HG02870 (cell line): ENCODE results near the gene APOO.

Experiments used
- ATAC-seq: cut with Tn5 transposase; IDR thresholded peaks from one replicate; pipeline ENCODE4 v1.9.1; 2021; ENCODE audit warnings: mild to moderate bottlenecking, moderate library complexity; ENCODE audit not compliant: unreplicated experiment

Gene APOO

DNA sequence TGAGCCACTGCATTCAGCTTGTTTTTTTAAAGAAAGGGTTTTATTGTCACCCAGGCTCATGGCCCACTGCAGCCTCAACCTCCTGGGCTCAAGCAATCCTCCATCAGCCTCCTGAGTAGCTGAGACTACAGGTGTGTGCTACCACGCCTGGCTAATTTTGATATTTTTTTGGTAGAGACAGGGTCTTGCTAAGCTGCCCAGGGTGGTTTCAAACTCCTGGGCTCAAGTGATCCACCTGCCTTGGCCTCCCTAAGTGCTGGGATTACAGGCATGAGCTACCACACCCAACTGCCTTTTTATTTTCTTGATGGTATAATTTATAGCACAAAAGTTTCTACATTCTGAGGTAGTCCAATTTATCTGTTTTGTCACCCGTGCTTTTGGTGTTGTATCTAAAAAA lies 85.9 kb downstream of the APOO start:
- ATAC-seq: no peak

DNA sequence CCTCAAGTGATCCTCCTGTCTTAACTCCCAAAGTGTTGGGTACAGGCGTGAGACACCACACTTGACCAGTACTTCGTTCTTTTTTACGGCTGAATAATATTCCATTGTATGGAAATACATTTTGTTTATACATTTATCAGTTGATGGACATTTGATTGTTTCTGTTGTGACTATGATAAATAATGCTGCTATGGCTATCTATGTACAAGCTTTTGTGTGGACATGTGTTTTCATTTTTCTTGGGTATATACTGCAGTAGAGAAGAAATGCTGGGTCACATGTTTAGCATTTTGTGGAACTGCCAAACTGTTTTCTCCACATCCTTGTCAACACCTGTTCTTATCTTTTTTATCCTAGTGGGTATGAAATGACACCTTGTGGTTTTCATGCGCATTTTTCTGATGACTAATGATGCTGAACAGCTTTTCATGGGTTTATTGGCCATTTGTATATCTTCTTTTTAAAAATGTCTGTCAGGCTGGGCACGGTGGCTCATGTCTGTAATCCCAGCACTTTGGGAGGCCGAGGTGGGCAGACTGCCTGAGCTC lies 87.4 kb downstream of the APOO start:
- no peak for ATAC-seq

DNA sequence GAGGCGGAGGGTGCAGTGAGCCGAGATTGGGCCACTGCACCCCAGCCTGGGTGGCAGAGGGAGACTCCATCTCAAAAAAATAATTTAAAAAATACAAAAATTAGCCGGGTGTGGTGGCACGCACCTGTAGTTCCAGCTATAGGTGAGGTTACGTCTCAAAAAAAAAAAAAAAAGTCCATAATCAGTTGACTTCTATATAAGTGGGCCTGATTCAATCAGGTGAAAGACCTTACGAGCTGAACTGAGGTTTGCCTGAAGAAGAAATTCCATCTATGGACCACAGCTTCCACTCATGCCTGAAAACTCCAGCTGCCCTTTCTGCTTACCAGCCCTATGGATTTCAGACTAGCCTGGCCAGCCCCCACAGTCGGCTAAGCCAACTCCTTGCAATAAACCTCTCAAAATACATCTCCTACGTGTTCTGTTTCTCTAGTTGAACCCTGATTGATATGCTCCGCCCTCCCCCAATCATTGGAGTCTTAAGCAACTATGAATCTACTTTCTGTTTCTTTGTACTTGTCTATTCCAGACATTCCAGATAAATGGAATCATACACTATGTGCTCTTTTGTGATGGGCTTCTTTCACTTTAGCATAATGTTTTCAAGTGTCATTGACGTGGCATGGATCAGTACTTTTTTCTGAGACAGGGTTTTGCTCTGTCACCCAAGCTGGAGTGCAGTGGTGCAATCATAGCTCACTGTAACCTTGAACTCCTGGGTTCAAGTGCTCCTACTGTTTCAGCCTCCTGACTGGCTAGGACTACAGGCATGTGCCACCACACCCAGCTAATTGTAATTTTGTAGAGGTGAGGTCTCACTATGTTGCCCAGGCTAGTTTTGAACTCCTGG lies 88.1 kb downstream of the APOO start:
- ATAC-seq: no peak

DNA sequence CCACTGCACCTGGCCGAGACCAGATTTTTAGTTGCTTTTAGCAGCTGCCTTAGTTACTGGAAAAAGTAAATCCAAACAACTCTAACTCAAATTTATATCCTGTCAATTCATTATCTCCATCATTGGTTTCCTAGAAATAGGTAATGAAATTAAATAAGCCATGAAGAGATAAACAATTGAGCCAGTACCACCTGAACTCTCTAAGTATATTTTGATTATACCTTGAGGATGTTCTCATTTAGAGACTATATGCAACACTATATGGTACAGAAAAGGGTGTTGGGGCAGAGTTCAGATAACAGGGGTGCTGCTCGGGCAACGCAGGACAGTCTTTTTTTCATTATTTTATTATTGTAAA lies 89.8 kb downstream of the APOO start:
- no peak for ATAC-seq

DNA sequence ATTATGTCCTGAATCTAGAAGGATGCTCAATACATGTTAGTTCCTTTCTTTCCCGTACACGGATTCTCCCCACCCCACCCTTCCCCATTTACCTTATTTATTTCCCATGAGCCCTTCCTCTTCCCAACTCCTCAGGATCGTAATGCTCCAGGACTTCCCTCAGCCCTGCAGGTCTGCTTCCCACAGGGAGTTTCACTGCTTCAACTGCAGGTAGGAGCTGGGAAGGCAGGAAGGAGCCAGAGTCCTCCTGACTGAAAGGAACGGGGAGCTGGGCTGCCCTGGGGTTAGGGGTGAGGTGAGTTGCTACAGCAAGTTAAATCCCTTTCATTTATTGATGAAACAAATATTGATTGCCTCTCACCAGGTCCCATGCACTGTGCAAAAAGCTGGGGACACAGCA lies 91.6 kb downstream of the APOO start:
- ATAC-seq: no peak

DNA sequence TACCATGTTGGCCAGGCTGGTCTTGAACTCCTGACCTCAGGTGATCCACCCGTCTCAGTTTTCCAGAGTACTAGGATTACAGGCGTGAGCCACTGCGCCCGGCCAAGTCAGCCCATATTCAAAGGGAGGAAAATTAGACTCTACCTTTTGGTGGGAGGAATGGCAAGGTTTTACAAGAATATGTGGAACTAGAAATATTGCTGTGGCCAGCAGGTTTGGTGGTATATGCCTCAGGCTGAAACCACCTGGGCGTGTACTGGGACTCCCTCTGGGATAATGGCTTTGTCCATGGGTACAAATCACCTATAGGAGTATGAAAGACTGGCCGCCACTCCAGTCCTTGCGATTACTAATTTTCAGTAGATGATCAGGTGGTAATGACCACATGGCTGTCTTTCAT lies 92.4 kb downstream of the APOO start:
- no peak for ATAC-seq

DNA sequence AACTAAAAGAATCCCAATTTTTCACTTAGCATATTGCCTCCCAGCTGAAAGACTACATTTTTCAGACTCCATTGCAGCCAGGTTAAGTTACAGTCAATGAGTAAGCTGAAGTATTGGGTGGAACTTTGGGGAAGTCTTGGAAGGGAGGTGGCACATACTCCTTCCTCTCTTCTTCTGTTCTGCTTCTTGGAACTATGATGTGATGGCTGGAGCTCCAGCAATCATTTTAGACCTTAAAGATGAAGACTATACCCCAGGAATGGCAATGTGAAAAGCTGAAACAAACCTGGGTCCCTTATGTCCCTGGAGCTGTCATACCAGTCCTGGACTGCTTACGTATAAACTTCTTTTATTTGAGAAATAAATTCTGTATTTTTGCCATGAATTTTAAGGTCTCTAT lies 93.9 kb downstream of the APOO start:
- no peak for ATAC-seq

DNA sequence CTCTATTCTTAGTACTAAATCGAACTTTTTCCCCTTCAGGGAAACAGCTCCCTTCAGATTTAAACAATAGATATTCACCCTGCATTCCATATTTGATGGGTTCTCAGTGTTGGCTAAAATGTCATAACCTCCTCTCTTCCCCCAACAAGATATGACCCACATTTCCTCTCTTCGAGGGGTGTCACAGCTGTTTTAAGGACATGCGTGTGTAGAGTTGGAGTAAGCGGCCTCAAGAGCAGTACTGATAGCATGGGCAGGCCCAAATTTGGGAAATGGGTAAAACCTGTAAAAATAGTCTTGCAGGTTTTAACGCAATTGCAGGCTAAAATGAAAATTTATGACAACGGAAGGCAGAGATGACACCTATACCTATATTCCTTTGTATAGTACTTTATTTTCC lies 96.1 kb downstream of the APOO start:
- no peak for ATAC-seq

DNA sequence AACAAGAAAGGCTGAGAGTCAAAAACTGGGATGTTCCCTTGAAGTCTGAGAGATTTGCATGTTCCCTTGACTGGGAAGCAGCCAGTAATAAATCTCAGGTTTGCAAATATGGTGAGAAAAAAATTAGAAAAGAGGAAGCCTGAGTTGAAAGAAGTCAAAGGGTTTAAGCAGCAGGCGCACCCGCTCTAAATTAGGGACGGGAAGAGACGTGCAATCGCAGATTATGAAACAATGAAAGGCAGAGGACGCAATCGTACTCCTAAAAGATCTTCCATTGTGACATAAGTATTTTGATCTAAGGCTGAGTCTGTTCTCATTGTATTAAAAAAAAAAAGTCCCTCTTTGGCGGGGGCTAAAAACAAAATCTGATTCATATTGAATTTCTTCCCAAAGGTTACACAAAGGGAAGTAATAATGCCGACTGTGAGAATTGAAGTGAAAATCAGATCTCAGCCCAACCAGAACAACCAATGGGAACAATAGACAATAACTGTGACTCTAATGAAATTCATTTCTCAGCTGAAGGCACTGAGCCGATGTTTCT lies 96.6 kb downstream of the APOO start:
- no peak for ATAC-seq

DNA sequence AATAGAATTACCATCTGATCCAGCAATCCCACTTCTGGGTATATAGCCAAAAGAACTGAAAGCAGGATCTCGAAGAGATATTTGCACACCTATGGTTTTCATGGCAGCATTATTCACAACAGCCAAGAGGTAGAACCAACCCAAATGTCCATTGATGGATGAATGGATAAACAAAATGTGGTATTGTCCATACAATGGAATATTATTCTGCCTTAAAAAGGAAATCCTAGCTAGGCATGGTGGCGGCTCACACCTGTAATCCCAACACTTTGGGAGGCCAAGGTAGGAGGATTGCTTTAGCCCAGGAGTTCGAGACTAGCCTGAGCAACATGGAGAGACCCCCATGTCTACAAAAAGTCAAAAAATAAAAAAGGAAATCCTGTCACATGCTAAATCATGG lies 97.5 kb downstream of the APOO start:
- ATAC-seq: no peak

DNA sequence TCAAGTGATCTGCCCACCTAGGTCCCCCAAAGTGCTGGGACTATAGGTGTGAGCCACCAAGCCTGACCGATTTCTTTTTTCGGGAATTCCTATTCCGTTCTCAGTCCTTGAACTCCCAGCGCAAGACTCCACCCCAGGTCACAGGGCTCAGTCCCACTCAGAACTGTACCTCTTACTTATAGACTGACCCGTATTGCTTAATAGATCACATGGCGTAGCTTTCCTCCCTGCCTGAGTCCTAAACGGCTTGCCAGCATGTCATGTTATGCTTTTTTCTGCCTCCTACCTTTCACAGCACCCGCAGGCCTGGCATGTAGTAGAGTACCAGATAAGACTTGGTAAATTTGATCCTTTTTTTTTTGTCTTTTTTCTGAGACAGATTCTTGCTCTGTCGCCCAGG lies 102.3 kb downstream of the APOO start:
- no peak for ATAC-seq

DNA sequence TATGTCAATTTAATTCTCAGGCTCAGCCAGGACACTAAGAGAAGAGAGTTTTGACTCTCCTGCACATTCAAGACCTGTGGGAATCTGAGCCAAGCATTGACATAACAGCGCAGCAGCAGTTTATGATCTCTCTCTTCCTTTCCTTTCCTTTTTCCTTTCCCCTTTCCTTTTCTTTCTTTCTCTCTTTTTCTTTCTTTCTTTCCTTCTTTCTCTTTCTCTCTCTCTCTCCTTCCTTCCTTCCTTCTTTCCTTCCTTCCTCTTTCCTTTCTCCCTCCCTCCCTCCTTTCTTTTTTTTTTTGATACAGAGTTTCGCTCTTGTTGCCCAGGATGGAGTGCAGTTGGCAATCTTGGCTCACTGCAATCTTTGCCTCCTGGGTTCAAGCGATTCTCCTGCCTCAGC lies 103.2 kb downstream of the APOO start:
- ATAC-seq: no peak

DNA sequence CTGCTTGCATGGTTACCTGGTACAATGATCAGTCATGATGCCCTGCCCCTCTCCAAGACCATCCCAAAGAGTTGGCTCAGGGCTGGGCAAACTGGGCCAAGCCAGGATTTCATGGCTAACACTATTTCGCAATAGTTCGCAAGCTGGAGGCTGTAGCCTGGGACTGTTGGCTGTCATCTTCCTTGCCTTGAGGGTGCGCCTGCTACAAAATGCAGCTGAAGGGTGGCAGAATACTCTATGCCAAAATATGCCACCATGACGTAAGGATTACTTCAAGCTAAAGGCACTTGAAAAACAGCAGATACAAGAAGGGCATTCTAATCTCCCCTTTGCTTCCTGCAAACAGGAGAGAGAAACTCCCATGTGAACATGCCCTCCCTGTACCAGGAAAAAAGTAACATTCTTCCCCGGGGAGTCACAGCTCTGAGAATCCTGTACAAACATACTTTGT lies 103.8 kb downstream of the APOO start:
- no peak for ATAC-seq

DNA sequence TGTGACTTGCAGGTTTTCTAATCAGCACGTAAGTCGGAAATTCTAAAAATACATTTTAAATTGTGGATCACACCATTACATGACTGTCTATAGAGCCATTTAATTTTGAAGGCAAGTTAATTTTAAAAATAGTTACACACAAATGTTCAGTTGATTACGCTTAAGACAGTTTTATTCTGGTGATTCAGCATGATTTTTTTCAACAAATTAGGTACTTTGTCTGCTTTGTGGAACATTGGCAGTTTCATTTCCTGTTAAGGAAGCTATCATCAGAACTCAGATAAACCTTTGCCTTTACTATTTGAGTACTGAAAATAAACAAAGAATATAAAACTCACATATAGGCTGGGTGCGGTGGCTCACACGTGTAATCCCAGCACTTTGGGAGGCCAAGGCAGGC lies 105.3 kb downstream of the APOO start:
- ATAC-seq: no peak

DNA sequence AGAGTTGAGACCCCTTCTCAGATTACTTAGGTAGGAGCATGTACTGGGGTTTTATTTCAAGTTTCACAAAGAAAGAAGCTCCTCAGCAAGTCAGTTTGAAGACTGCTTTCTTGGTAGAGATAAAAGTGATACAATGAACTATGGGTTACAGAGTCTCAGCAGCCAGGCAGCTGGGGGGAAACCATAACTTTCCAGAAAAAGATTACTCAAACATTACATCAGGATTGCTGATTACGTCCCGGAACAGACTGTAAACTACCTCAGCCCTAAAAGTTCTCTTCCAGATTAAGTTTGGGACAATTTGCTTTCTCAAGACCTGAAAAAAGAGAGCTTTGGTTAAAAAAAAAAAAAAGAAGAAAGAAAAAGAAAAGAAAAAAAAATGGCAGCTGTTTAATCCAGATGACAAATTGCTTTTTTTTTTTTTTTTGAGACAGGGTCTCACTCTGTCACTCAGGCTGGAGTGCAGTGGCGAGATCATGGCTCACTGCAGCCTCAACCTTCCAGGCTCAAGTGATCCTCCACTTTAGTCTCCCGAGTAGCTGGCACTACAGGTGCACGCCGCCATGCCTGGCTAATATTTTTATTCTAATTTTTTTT lies 108.2 kb downstream of the APOO start:
- no peak for ATAC-seq

DNA sequence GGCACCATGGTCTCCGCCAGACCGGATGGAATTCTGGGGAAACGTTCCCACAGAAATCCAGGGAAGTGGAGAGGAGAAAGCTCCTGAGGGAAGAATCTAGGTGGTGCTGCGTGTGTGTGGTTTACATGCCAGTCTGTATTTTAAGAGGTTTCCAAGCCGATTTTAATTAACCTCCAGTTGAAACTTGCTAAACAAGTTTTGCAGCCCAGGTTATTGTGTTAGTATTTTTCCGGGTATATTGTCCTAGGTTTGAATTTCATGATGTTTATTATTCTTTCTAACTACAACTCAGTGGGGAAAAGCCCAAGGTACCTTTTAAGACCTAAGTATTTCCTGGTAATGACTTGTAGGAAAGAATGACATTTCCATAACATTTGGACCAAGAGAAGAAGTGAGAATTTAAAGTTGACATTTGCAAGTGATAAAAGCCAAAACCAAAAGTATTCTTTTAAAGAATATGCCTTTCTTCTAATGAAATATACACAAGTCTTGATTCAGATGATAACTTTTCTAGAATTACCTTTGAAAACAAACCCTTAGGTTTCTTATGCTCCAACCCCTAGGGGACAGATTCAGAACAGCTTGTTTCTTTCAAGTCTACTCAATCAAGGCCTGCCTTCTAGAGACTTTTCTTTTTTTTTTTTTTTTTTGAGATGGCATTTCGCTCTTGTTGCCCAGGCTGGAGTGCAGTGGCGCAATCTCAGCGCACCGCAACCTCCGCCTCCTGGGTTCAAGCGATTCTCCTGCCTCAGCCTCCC lies 110.2 kb downstream of the APOO start:
- ATAC-seq: no peak

DNA sequence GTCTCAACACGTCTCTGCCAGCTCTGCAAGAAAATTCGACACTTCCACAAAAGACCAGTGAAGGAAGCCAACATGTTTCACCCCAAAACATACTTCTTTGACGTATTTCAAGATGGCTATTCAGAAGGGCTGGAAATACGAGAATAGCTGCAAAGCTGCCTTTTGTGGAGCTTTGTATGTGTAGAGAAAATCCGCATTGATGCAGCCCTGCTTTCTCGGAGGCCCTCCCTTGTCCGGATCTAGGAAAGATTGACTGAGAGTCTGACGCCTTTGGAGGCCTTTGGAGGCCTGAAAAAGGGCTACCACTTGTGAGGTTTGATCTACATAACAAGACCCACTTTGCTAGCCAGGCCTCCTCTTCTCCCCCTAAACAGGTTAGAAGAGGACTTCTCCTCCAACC lies 112.5 kb downstream of the APOO start:
- no peak for ATAC-seq

DNA sequence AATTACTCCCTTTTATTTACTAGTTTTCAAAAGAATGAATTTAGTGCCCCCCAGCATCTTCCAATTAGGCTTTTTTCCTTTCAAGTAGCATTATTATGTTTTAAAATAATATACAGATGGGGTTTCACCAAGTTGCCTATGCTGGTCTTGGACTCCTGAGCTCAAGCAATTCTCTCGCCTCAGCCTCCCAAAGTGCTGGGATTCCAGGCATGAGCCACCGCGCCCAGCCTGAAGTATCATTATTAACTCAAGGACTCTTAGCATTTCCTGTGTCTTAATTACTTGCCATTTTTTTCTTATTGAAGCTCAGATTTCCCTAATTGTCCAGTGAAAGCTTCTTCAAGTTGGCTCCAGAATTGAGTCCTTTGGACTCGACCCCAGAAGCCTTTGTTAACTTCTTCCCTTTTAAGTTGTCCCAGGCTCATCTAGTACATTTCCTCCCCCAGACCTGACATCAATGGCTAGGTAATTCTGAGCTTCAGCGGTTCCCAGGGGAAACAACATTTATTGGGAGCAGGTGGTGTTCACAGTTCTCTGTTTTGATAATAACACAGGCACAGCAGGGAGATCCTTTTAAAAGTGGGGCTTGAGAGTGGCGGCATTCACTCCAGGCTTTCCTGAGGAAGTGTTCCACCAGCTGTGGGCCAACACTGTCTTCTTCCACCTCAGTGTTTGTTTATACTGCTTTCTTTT lies 114.7 kb downstream of the APOO start:
- ATAC-seq: no peak

DNA sequence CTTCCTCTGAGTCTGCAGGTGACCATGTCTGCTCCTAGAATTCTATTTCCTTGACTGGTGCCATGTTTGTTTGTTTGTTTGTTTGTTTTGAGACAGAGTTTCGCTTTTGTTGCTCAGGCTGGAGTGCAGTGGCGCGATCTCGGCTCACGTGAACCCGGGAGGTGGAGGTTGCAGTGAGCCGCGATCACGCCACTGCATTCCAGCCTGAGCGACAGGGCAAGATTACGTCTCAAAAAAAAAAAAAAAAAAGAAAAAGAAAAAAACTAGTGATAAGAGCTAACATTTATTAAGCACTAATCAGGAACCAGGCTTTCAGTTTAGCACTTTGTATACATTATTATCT lies 117.6 kb downstream of the APOO start:
- ATAC-seq: no peak

DNA sequence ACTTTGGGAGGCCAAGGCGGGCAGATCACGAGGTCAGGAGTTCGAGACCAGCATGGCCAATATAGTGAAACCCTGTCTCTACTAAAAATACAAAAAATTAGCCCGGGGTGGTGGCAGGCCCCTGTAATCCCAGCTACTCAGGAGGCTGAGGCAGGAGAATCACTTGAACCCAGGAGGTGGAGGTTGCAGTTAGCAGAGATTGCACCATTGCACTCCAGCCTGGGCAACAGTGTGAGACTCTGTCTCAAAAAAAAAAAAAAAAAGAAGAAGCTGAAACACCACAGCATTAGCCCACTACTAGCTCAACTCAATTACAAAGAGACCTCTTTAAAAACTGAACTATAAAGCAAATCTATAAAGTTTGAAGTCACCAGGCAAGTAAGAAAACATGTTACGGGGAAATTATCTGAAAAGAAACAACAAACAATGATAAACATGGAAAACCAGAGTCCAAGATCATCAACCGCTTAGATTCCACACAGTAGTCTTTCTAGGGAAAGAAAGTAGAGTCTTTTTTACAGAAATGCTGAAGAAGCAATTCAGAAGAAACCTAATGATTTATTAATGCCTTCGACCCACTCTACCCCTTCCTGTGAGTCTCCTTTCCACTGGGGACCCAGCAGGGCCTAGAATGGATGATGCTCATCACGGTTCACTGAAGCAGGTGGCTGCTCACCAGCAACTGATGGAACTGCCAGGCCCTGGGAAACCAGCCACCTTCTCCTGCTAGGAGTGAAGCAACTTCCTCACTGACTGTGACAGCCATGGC lies 118.2 kb downstream of the APOO start:
- ATAC-seq: no peak
